Measurements from ENCODE around the gene PSME3IP1.

DNA sequence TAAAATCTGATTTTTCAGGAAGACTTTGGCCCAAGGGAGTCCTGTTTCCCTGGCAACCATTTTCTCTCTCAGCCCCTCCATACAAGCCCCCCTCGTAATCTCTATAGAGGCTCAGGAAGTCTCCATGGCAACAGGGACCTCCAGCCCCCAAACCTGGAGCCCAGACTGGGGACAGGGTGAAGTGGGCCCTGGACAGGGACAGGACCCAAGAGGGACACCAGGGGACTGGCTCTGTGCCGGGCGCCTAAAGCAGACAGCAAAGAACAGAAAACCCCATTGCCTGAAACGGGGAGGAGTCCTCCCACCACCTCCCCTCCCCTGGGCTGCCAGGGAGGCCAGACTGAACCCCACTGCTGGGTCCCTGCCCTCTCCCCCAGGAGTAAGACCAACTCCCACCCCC is 52.8 kb downstream of the PSME3IP1 start:
- TF ChIP-seq CTCF (conservative IDR thresholded peaks at IDR 0.05 in 1 of 2, IDR thresholded peaks at IDR 0.05 in 1 of 2; ENCODE audit: extremely low read depth in 1 of 2, insufficient read depth in 1 of 2, low read depth in 1 of 2, low read length in 2 of 2) = no peak
- no peak for TF ChIP-seq EZH2 (IDR thresholded peaks at IDR 0.05; ENCODE audit: borderline replicate concordance, low read length)
